Astrocyte (in vitro differentiated cells and primary cell): ENCODE measurements around the gene RAD51B. TPM values are rescaled to one million over a fixed set of nuclear protein-coding genes. Genes with fewer than 3 reads are reported as not detected.

ENCODE experiments used
- DNase-seq: peaks from one replicate; pipeline ENCODE4 v3.0.0-alpha.2; 2010; ENCODE audit warnings: low read depth
- FAIRE-seq: peaks from 2 replicates; lab custom pipeline; 2011; peaks lifted over from hg19 to GRCh38; lab: Jason Lieb, UNC
- H2AFZ ChIP-seq: 2 replicates; pipeline ENCODE4 v1.6.0; 2012; ENCODE audit warnings: low read depth, low read length, inconsistent platforms
- H3K27ac ChIP-seq: 2 replicates; pipeline ENCODE4 v1.5.1; 2011; ENCODE audit warnings: low read depth, low read length, inconsistent platforms
- H3K27me3 ChIP-seq: 2 replicates; pipeline ENCODE4 v1.6.0; 2011; ENCODE audit warnings: low read length, inconsistent platforms; ENCODE audit not compliant: insufficient read depth
- H3K36me3 ChIP-seq: 2 replicates; pipeline ENCODE4 v1.5.1; 2011; ENCODE audit warnings: low read length, inconsistent platforms; ENCODE audit not compliant: insufficient read depth
- H3K4me1 ChIP-seq: 2 replicates; pipeline ENCODE4 v1.5.1; 2011; ENCODE audit warnings: low read length, inconsistent platforms; ENCODE audit not compliant: insufficient read depth
- H3K4me2 ChIP-seq: 2 replicates; pipeline ENCODE4 v1.6.0; 2012; ENCODE audit warnings: low read length, inconsistent platforms
- H3K4me3 ChIP-seq: 2 replicates; pipeline ENCODE4 v1.5.1; 2011; ENCODE audit warnings: low read depth, mild to moderate bottlenecking, low read length, inconsistent platforms; ENCODE audit not compliant: insufficient read depth
- H3K79me2 ChIP-seq: 2 replicates; pipeline ENCODE4 v1.6.0; 2012; ENCODE audit warnings: mild to moderate bottlenecking, low read length, inconsistent platforms; ENCODE audit not compliant: insufficient read depth
- H3K9ac ChIP-seq: 2 replicates; pipeline ENCODE4 v1.6.0; 2012; ENCODE audit warnings: mild to moderate bottlenecking, low read length, inconsistent platforms
- H3K9me3 ChIP-seq: 2 replicates; pipeline ENCODE4 v1.5.1; 2012; ENCODE audit warnings: low read depth, mild to moderate bottlenecking, low read length, inconsistent platforms; ENCODE audit not compliant: insufficient read depth
- H4K20me1 ChIP-seq: 2 replicates; pipeline ENCODE4 v1.6.0; 2012; ENCODE audit warnings: low read length, inconsistent platforms; ENCODE audit not compliant: insufficient read depth
- H3K27ac Mint-ChIP-seq: one replicate; pipeline ENCODE4 v1.8.0; 2021; ENCODE audit warnings: mild to moderate bottlenecking, mixed read lengths; ENCODE audit not compliant: unreplicated experiment
- H3K27me3 Mint-ChIP-seq: one replicate; pipeline ENCODE4 v1.8.0; 2021; ENCODE audit warnings: low read depth, mixed read lengths; ENCODE audit not compliant: unreplicated experiment
- H3K36me3 Mint-ChIP-seq: one replicate; pipeline ENCODE4 v1.8.0; 2021; ENCODE audit warnings: low read depth, mixed read lengths; ENCODE audit not compliant: unreplicated experiment
- H3K4me1 Mint-ChIP-seq: one replicate; pipeline ENCODE4 v1.8.0; 2021; ENCODE audit warnings: low read depth, mixed read lengths; ENCODE audit not compliant: unreplicated experiment
- H3K4me3 Mint-ChIP-seq: one replicate; pipeline ENCODE4 v1.8.0; 2021; ENCODE audit warnings: mild to moderate bottlenecking, moderate library complexity, mixed read lengths; ENCODE audit not compliant: unreplicated experiment
- H3K9me3 Mint-ChIP-seq: one replicate; pipeline ENCODE4 v1.8.0; 2021; ENCODE audit warnings: mild to moderate bottlenecking, mixed read lengths; ENCODE audit not compliant: unreplicated experiment
- CTCF ChIP-seq: IDR thresholded peaks from 2 replicates; pipeline ENCODE4 v1.5.1; 2011; ENCODE audit warnings: low read depth, mild to moderate bottlenecking, inconsistent platforms, low read length, moderate library complexity; ENCODE audit not compliant: insufficient read depth
- EZH2 ChIP-seq: IDR thresholded peaks from 2 replicates; pipeline ENCODE4 v1.6.1; 2012; ENCODE audit warnings: mild to moderate bottlenecking, low read length, inconsistent platforms; ENCODE audit not compliant: insufficient read depth
- total RNA-seq: library from RNA; stranded (reverse); gene quantifications from 2 replicates; pipeline ENCODE4 v1.2.1, GENCODE V29; 2021

The RAD51B gene
- total RNA-seq, 1 donor from 2014 or later: 10.8 TPM

- no peaks in the 10 kb centered on the region for H4K20me1 ChIP-seq
- no peaks in the 10 kb centered on the region for H3K36me3 ChIP-seq
- Mint-ChIP-seq H3K27me3 (peaks cover 21% of the 10 kb centered on the region), H3K27ac (no peak overlapping the region), H3K9me3 (no peaks in the 10 kb centered on the region), H3K36me3 (no peaks in the 10 kb centered on the region), H3K4me3 (no peak overlapping the region), H3K4me1 (peaks cover 4% of the 10 kb centered on the region)
- no peaks in the 10 kb centered on the region for H3K9me3 ChIP-seq
- H3K27me3 ChIP-seq: no peaks in the 10 kb centered on the region
- H3K4me1 ChIP-seq: no peaks in the 10 kb centered on the region
- no peak for DNase-seq
- no peak overlapping the region for H2AFZ ChIP-seq
- no peaks in the 10 kb centered on the region for H3K79me2 ChIP-seq
- no peak for FAIRE-seq
- H3K9ac ChIP-seq: no peak overlapping the region
- H3K4me3 ChIP-seq: no peak overlapping the region
- H3K4me2 ChIP-seq: no peak overlapping the region
- no peak overlapping the region for H3K27ac ChIP-seq
- TF ChIP-seq EZH2: no peak
- no peak for TF ChIP-seq CTCF
Observed at GRCh38 chr14:68756000-68756481, 936.5 kb downstream of the RAD51B start.

- Histone ChIP-seq H3K79me2 (no peaks in the 10 kb centered on the region), H3K4me1 (no peaks in the 10 kb centered on the region), H3K4me2 (no peak overlapping the region), H2AFZ (no peak overlapping the region), H3K36me3 (no peaks in the 10 kb centered on the region), H3K27ac (no peak overlapping the region), H3K9me3 (no peaks in the 10 kb centered on the region), H3K9ac (no peak overlapping the region), H3K27me3 (no peaks in the 10 kb centered on the region), H3K4me3 (no peak overlapping the region), H4K20me1 (no peaks in the 10 kb centered on the region)
- TF ChIP-seq EZH2: no peak
- TF ChIP-seq CTCF: no peak
- Mint-ChIP-seq H3K4me1 (peaks cover 4% of the 10 kb centered on the region), H3K27me3 (peaks cover 19% of the 10 kb centered on the region), H3K36me3 (no peaks in the 10 kb centered on the region), H3K9me3 (no peaks in the 10 kb centered on the region), H3K4me3 (no peak overlapping the region), H3K27ac (no peak overlapping the region)
- DNase-seq (no peak), FAIRE-seq (no peak)
Observed at GRCh38 chr14:68756734-68757133, 937.2 kb downstream of the RAD51B start.

GRCh38 chr14:68757618-68758081, 938.1 kb downstream of the RAD51B start:
- Histone ChIP-seq H3K27me3 (no peaks in the 10 kb centered on the region), H3K36me3 (no peaks in the 10 kb centered on the region), H3K4me1 (peaks cover 4% of the 10 kb centered on the region), H3K9me3 (no peaks in the 10 kb centered on the region), H3K4me2 (no peak overlapping the region), H3K79me2 (no peaks in the 10 kb centered on the region), H2AFZ (no peak overlapping the region), H3K4me3 (no peak overlapping the region), H3K9ac (no peak overlapping the region), H4K20me1 (no peaks in the 10 kb centered on the region), H3K27ac (no peak overlapping the region)
- Mint-ChIP-seq H3K27ac (no peak overlapping the region), H3K36me3 (no peaks in the 10 kb centered on the region), H3K4me1 (peaks cover 4% of the 10 kb centered on the region), H3K9me3 (no peaks in the 10 kb centered on the region), H3K4me3 (no peak overlapping the region), H3K27me3 (peaks cover 10% of the 10 kb centered on the region)
- FAIRE-seq (no peak), DNase-seq (no peak)
- TF ChIP-seq EZH2 (no peak), CTCF (no peak)
